MM.1S (cell line): ENCODE results near the gene TXNDC15.
"Not testable (repeated sequence)": the region's sequence is repeated elsewhere in the genome, so short reads cannot be mapped to it uniquely, and the experiment has no call there.

Experiments used
- DNase-seq: peaks from one replicate; pipeline ENCODE4 v3.0.0-alpha.2; 2015
- H2AFZ ChIP-seq: fragments of 300-600 bp; sonication (generic); 2 replicates; pipeline ENCODE4 v1.6.0; 2016; ENCODE audit warnings: antibody characterized with exemption, low read length
- H3F3A ChIP-seq: fragments of 300-600 bp; sonication (generic); 2 replicates; pipeline ENCODE4 v1.6.1; 2016; ENCODE audit warnings: mild to moderate bottlenecking, antibody characterized with exemption, low read length, moderate library complexity, mixed read lengths; ENCODE audit not compliant: insufficient read depth
- H3K27ac ChIP-seq: fragments of 300-600 bp; sonication (generic); 2 replicates; pipeline ENCODE4 v1.5.1; 2016; ENCODE audit warnings: mild to moderate bottlenecking, low read length
- H3K27me3 ChIP-seq: fragments of 300-600 bp; sonication (generic); replicated peaks from 2 replicates; pipeline ENCODE4 v1.6.0; 2016; ENCODE audit warnings: low read length; ENCODE audit not compliant: insufficient read depth
- H3K36me3 ChIP-seq: fragments of 300-600 bp; sonication (generic); replicated peaks from 2 replicates; pipeline ENCODE4 v1.6.1; 2016; ENCODE audit warnings: mild to moderate bottlenecking, low read length, mixed read lengths; ENCODE audit not compliant: insufficient read depth
- H3K4me1 ChIP-seq: fragments of 300-600 bp; sonication (generic); 2 replicates; pipeline ENCODE4 v1.6.1; 2016; ENCODE audit warnings: low read length, mixed read lengths
- H3K4me2 ChIP-seq: fragments of 300-600 bp; sonication (generic); 2 replicates; pipeline ENCODE4 v1.6.0; 2016; ENCODE audit warnings: low read depth, low read length
- H3K4me3 ChIP-seq: fragments of 300-600 bp; sonication (generic); 2 replicates; pipeline ENCODE4 v1.5.1; 2016; ENCODE audit warnings: low read length, mixed read lengths
- H3K79me2 ChIP-seq: fragments of 300-600 bp; sonication (generic); 2 replicates; pipeline ENCODE4 v1.6.1; 2016; ENCODE audit warnings: mixed run types, low read length, mixed read lengths
- H3K9ac ChIP-seq: fragments of 300-600 bp; sonication (generic); 2 replicates; pipeline ENCODE4 v1.6.1; 2016; ENCODE audit warnings: low read length, mixed read lengths
- H3K9me2 ChIP-seq: fragments of 300-600 bp; sonication (generic); replicated peaks from 2 replicates; pipeline ENCODE4 v1.6.1; 2016; ENCODE audit warnings: mild to moderate bottlenecking, low read length, mixed read lengths; ENCODE audit not compliant: insufficient read depth
- H3K9me3 ChIP-seq: fragments of 300-600 bp; sonication (generic); replicated peaks from 2 replicates; pipeline ENCODE4 v1.6.1; 2016; ENCODE audit warnings: mild to moderate bottlenecking, low read length, mixed read lengths; ENCODE audit not compliant: insufficient read depth
- H4K20me1 ChIP-seq: fragments of 300-600 bp; sonication (generic); 2 replicates; pipeline ENCODE4 v1.6.1; 2016; ENCODE audit warnings: mild to moderate bottlenecking, low read length, moderate library complexity, mixed read lengths; ENCODE audit not compliant: insufficient read depth
- EZH2 ChIP-seq: fragments of 300-600 bp; sonication (generic); optimal IDR thresholded peaks from 2 replicates; pipeline ENCODE3; 2017; ENCODE audit warnings: low read depth, mild to moderate bottlenecking, antibody characterized with exemption, low read length, mixed read lengths
- EZH2phosphoT487 ChIP-seq: fragments of 300-600 bp; sonication (generic); IDR thresholded peaks from 2 replicates; pipeline ENCODE4 v1.6.1; 2018; ENCODE audit warnings: antibody characterized with exemption, low read length
- TF ChIP-seq, protein P1 (sequence below): fragments of 300-600 bp; sonication (generic); IDR thresholded peaks from 2 replicates; pipeline ENCODE4 v1.5.1; 2016; ENCODE audit warnings: antibody characterized with exemption, low read length, mixed read lengths

The TXNDC15 gene

DNA sequence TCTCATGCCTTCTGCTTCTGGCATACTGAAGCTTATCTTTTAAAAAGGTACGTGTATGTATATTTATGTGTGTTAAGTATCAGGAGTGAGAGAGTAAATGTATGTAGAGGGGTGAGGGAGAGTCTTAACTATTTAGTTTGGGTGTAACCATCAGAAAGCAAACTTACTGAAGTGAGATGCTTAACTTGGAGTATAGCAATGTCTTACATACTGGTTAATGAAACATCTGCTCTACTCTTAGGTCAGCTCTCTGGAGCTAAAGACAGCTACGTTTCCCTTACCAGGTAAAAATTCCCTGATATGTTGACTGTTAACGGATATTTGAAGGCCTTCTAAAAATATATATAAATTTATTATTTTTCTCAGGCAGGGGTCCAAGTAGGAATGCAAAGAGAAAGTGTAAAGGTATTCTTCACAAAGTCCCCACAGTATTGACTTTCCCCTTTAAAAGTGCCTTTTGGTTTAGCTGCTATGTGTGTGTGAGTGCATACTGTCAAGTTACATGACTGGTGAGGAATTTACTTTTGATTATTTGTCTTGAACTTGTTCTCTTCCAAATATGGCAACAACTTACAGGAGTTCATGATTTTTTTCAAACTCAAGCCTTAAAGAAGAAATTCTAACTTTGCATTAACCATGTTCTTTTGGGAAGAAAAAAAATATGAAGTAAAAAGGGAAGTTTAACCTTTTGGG is 40.7 kb upstream of the TXNDC15 start:
- H3K4me3 ChIP-seq = no peak overlapping the region
- H3K27ac ChIP-seq = no peak overlapping the region
- no peak overlapping the region for H3K4me2 ChIP-seq
- H2AFZ ChIP-seq = no peak overlapping the region
- H3K27me3 ChIP-seq = no peaks in the 10 kb centered on the region
- H3K79me2 ChIP-seq = no peaks in the 10 kb centered on the region
- peaks cover 7% of the 10 kb centered on the region; the same call in 1 of the 2 replicates for H3K36me3 ChIP-seq
- no peaks in the 10 kb centered on the region for H3K9me2 ChIP-seq
- TF ChIP-seq EZH2phosphoT487 (no peak), EZH2 (no peak)
- TF ChIP-seq, protein P1, sequence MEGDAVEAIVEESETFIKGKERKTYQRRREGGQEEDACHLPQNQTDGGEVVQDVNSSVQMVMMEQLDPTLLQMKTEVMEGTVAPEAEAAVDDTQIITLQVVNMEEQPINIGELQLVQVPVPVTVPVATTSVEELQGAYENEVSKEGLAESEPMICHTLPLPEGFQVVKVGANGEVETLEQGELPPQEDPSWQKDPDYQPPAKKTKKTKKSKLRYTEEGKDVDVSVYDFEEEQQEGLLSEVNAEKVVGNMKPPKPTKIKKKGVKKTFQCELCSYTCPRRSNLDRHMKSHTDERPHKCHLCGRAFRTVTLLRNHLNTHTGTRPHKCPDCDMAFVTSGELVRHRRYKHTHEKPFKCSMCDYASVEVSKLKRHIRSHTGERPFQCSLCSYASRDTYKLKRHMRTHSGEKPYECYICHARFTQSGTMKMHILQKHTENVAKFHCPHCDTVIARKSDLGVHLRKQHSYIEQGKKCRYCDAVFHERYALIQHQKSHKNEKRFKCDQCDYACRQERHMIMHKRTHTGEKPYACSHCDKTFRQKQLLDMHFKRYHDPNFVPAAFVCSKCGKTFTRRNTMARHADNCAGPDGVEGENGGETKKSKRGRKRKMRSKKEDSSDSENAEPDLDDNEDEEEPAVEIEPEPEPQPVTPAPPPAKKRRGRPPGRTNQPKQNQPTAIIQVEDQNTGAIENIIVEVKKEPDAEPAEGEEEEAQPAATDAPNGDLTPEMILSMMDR = no peak
- DNase-seq = no peak
- no peaks in the 10 kb centered on the region for H3K9me3 ChIP-seq
- H3K4me1 ChIP-seq = no peaks in the 10 kb centered on the region
- no peak overlapping the region for H3K9ac ChIP-seq
- no peaks in the 10 kb centered on the region for H4K20me1 ChIP-seq
- H3F3A ChIP-seq = no peaks in the 10 kb centered on the region

DNA sequence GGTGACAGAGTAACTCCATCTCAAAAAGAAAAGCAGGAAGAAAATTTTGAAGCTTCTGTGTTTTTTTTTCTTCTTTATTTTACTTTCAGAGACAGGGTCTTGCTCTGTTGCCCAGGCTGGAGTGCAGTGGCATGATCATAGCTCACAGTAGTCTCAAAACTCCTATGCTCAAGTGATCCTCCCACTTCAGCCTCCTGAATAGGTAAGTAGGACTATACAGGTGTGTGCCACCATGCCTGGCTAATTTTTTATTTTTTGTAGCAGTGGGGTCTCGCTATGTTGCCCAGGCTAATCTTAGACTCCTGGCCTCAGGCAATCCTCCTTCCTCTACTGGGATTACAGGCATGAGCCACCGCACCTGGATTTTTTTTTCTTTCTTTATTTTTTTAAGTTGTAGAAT is 38.5 kb upstream of the TXNDC15 start:
- H3K4me3 ChIP-seq = no peak overlapping the region
- no peaks in the 10 kb centered on the region for H3K36me3 ChIP-seq
- no peaks in the 10 kb centered on the region for H3K4me1 ChIP-seq
- no peaks in the 10 kb centered on the region for H4K20me1 ChIP-seq
- no peak for DNase-seq
- H3K9me2 ChIP-seq = no peaks in the 10 kb centered on the region
- H3K27ac ChIP-seq = no peak overlapping the region
- no peak overlapping the region for H3K9ac ChIP-seq
- no peaks in the 10 kb centered on the region for H3F3A ChIP-seq
- H3K27me3 ChIP-seq = no peaks in the 10 kb centered on the region
- no peak overlapping the region for H2AFZ ChIP-seq
- no peaks in the 10 kb centered on the region for H3K79me2 ChIP-seq
- H3K9me3 ChIP-seq = no peaks in the 10 kb centered on the region
- no peak overlapping the region for H3K4me2 ChIP-seq
- TF ChIP-seq, protein P1 = no peak

DNA sequence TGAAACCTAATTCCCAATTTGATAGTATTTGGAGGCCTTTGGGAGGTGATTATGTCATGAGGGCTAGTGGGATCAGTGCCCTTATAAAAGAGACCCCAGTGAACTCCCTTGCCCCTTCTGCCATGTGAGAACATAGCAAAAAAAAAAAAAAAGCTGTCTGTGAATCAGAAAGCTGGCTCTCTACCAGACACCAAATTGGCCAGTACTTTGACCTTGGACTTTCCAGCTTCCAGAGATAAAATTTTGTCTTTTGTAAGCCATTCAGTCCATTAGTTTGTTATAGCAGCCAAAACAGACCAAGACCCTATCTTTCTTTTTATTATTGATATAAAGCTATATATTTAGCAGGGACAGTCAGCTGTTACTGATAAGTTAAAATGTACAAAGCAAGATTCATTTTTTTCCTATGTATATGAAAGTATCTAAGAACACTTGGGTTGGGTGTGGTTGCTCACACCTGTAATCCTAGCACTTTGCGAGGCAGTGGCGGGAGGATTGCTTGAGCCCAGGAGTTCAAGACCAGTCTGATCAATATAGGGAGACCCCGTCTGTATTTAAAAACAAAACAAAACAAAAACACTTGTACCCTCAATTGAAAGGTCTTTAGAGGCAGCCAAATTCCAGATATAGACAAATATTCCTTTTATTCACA is 36.5 kb upstream of the TXNDC15 start:
- no peak overlapping the region for H2AFZ ChIP-seq
- no peaks in the 10 kb centered on the region for H3K27me3 ChIP-seq
- TF ChIP-seq EZH2phosphoT487 (no peak), EZH2 (no peak)
- TF ChIP-seq, protein P1 = no peak
- no peaks in the 10 kb centered on the region for H4K20me1 ChIP-seq
- H3K4me1 ChIP-seq = no peaks in the 10 kb centered on the region
- no peaks in the 10 kb centered on the region for H3K9me2 ChIP-seq
- no peak overlapping the region for H3K4me3 ChIP-seq
- H3K36me3 ChIP-seq = no peaks in the 10 kb centered on the region; the same call in 1 of the 2 replicates
- no peaks in the 10 kb centered on the region for H3K9me3 ChIP-seq
- no peak for DNase-seq
- H3K79me2 ChIP-seq = no peaks in the 10 kb centered on the region
- H3K4me2 ChIP-seq = no peak overlapping the region
- H3K9ac ChIP-seq = no peak overlapping the region
- H3K27ac ChIP-seq = no peak overlapping the region
- 0 out of 2 replicates have a peak, but pooled peaks cover 3% of the 10 kb centered on the region for H3F3A ChIP-seq

DNA sequence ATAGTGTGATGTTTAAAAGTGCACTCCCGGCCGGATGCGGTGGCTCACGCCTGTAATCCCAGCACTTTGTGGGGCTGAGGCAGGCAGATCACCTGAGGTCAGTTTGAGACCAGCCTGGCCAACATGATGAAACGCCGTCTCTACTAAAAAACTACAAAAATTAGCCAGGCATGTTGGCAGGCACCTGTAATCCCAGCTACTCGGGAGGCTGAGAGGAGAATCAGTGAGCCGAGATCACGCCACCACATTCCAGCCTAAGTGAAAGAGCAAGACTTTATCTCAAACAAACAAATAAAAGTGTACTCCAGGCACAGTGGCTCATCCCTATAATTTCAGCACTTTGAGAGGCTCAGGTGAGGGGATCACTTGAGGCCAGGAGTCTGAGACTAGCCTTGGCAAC is 35.8 kb upstream of the TXNDC15 start:
- H3K9me2 ChIP-seq = not testable (repeated sequence)

More for the DNA sequence above, 35.8 kb upstream of the TXNDC15 start:
- not testable (repeated sequence) for H2AFZ ChIP-seq, H3K9me3 ChIP-seq, H3K27ac ChIP-seq, H3K27me3 ChIP-seq, H3K9ac ChIP-seq, H3K79me2 ChIP-seq, H3F3A ChIP-seq, DNase-seq, H3K4me3 ChIP-seq, H3K4me2 ChIP-seq, H3K4me1 ChIP-seq, H3K36me3 ChIP-seq, H4K20me1 ChIP-seq
